H1 (cell line): ENCODE data around the gene DRAXIN. TPM values are rescaled to one million over a fixed set of nuclear protein-coding genes. Genes with fewer than 3 reads are reported as not detected.

Experiments
- CTCF ChIA-PET: fragments of 300-600 bp; sonication (Branson Sonifier 250); formaldehyde crosslinking; loops from one replicate; lab custom pipeline; 2021; ENCODE audit not compliant: partially characterized antibody; lab: Charles Lee
- POLR2A ChIA-PET: fragments of 300-600 bp; sonication (Branson Sonifier 250); formaldehyde crosslinking; loops from one replicate; lab custom pipeline; 2021; ENCODE audit warnings: inconsistent platforms; ENCODE audit not compliant: partially characterized antibody; lab: Charles Lee
- DNase-seq, 2 experiments: peaks; one replicate each; pipeline versions ENCODE4 v3.0.0 to v3.0.0-alpha.2; 2010 to 2022; ENCODE audit warnings: low spot score in 2 of 2, low read depth in 1 of 2, mixed read lengths in 1 of 2
- FAIRE-seq: peaks from 2 replicates; lab custom pipeline; 2011; peaks lifted over from hg19 to GRCh38; lab: Jason Lieb, UNC
- H2AFZ ChIP-seq: 2 replicates; pipeline ENCODE4 v1.8.1; 2012; ENCODE audit warnings: low read length, inconsistent platforms
- H2AK5ac ChIP-seq: 2 replicates; pipeline ENCODE4 v1.6.1; 2013; ENCODE audit warnings: low read depth, low read length
- H2BK120ac ChIP-seq: replicated peaks from 2 replicates; pipeline ENCODE3; 2013; ENCODE audit warnings: low read depth, low read length, inconsistent platforms
- H2BK12ac ChIP-seq: 2 replicates; pipeline ENCODE4 v1.6.1; 2013; ENCODE audit warnings: low read depth, low read length
- H2BK15ac ChIP-seq: 2 replicates; pipeline ENCODE4 v1.6.1; 2013; ENCODE audit warnings: low read length
- H2BK20ac ChIP-seq: 2 replicates; pipeline ENCODE4 v1.6.1; 2013; ENCODE audit warnings: low read length
- H2BK5ac ChIP-seq: 2 replicates; pipeline ENCODE4 v1.6.1; 2013; ENCODE audit warnings: low read depth, low read length
- H3K14ac ChIP-seq: 2 replicates; pipeline ENCODE4 v1.6.1; 2013; ENCODE audit warnings: inconsistent platforms; ENCODE audit not compliant: insufficient read length
- H3K18ac ChIP-seq: 2 replicates; pipeline ENCODE4 v1.6.1; 2013; ENCODE audit warnings: low read length; ENCODE audit errors: extremely low read depth
- H3K23ac ChIP-seq: 2 replicates; pipeline ENCODE4 v1.6.1; 2013; ENCODE audit warnings: inconsistent platforms; ENCODE audit not compliant: insufficient read length
- H3K23me2 ChIP-seq: 2 replicates; pipeline ENCODE4 v1.6.1; 2013; ENCODE audit warnings: low read depth, low read length
- H3K27ac ChIP-seq: 2 replicates; pipeline ENCODE4 v1.6.1; 2011; ENCODE audit warnings: low read depth, low read length, inconsistent platforms
- H3K27me3 ChIP-seq, 4 experiments: replicated peaks in 1 of 4; 1 replicate in 1 of 4; 2 replicates in 3 of 4; pipeline versions ENCODE4 v1.6.1 to v1.8.1; 2011 to 2013; ENCODE audit warnings: low read length in 3 of 4, mild to moderate bottlenecking in 3 of 4, inconsistent platforms in 2 of 4, mixed read lengths in 2 of 4, moderate library complexity in 1 of 4; ENCODE audit not compliant: control insufficient read depth in 3 of 4, insufficient read depth in 3 of 4; ENCODE audit errors: extremely low read depth in 1 of 4
- H3K36me3 ChIP-seq, 4 experiments: 2 replicates each; pipeline versions ENCODE4 v1.6.1 to v1.8.1; 2011 to 2013; ENCODE audit warnings: mild to moderate bottlenecking in 4 of 4, low read length in 3 of 4, moderate library complexity in 2 of 4, control low read depth in 1 of 4, inconsistent platforms in 1 of 4; ENCODE audit not compliant: insufficient read depth in 4 of 4, control insufficient read depth in 2 of 4
- H3K4ac ChIP-seq: replicated peaks from 2 replicates; pipeline ENCODE3; 2013; ENCODE audit warnings: low read length, low read depth, mixed read lengths, inconsistent platforms; ENCODE audit not compliant: insufficient read length
- H3K4me1 ChIP-seq, 4 experiments: replicated peaks in 1 of 4; 1 replicate in 1 of 4; 2 replicates in 3 of 4; pipeline versions ENCODE4 v1.6.1 to v1.8.1; 2011 to 2013; ENCODE audit warnings: low read length in 3 of 4, inconsistent platforms in 2 of 4, mixed read lengths in 1 of 4; ENCODE audit not compliant: insufficient read depth in 4 of 4, control insufficient read depth in 3 of 4
- H3K4me2 ChIP-seq, 2 experiments: 2 replicates each; pipeline versions ENCODE4 v1.6.1 to v1.8.1; 2011 to 2013; ENCODE audit warnings: low read depth in 2 of 2, low read length in 2 of 2, control low read depth in 1 of 2, inconsistent platforms in 1 of 2, mild to moderate bottlenecking in 1 of 2; ENCODE audit not compliant: insufficient read depth in 1 of 2
- H3K4me3 ChIP-seq, 4 experiments: fragments of 200-600, 300-600 bp in 1 of 4; sonication (generic), shearing (Covaris generic), sonication (Bioruptor Twin) in 1 of 4; 2 replicates each; pipeline versions ENCODE4 v1.5.1 to v1.8.1; 2011 to 2016; ENCODE audit warnings: low read length in 4 of 4, low read depth in 3 of 4, control low read depth in 2 of 4, inconsistent platforms in 2 of 4, mild to moderate bottlenecking in 2 of 4, mixed read lengths in 1 of 4, moderate library complexity in 1 of 4; ENCODE audit not compliant: insufficient read depth in 2 of 4; ENCODE audit errors: extremely low read depth in 1 of 4
- H3K56ac ChIP-seq: replicated peaks from 2 replicates; pipeline ENCODE3; 2013; ENCODE audit warnings: low read depth, mild to moderate bottlenecking, mixed read lengths, low read length, inconsistent platforms; ENCODE audit not compliant: insufficient read length
- H3K79me1 ChIP-seq: 2 replicates; pipeline ENCODE4 v1.6.1; 2013; ENCODE audit warnings: low read depth, low read length, control low read depth
- H3K79me2 ChIP-seq, 2 experiments: 2 replicates each; pipeline versions ENCODE4 v1.6.1 to v1.8.1; 2012 to 2013; ENCODE audit warnings: low read length in 2 of 2, mild to moderate bottlenecking in 2 of 2, inconsistent platforms in 1 of 2; ENCODE audit not compliant: insufficient read depth in 2 of 2, control insufficient read depth in 1 of 2
- H3K9ac ChIP-seq, 4 experiments: replicated peaks in 1 of 4; 1 replicate in 1 of 4; 2 replicates in 3 of 4; pipeline versions ENCODE4 v1.6.1 to v1.8.1; 2011 to 2013; ENCODE audit warnings: low read depth in 3 of 4, low read length in 3 of 4, control low read depth in 2 of 4, mild to moderate bottlenecking in 2 of 4, moderate library complexity in 2 of 4, inconsistent platforms in 1 of 4; ENCODE audit errors: extremely low read depth in 1 of 4
- H3K9me3 ChIP-seq, 2 experiments: 2 replicates each; pipeline versions ENCODE4 v1.6.1 to v1.8.1; 2012 to 2013; ENCODE audit warnings: mild to moderate bottlenecking in 2 of 2, moderate library complexity in 2 of 2, control low read depth in 1 of 2, inconsistent platforms in 1 of 2, low read depth in 1 of 2, low read length in 1 of 2, mixed read lengths in 1 of 2; ENCODE audit not compliant: insufficient read depth in 2 of 2
- H4K20me1 ChIP-seq, 2 experiments: replicated peaks in 1 of 2; 2 replicates each; pipeline versions ENCODE3 to v1.8.1; 2011 to 2013; ENCODE audit warnings: inconsistent platforms in 2 of 2, low read length in 2 of 2, mild to moderate bottlenecking in 1 of 2; ENCODE audit not compliant: insufficient read depth in 2 of 2, control insufficient read depth in 1 of 2
- H4K5ac ChIP-seq: 2 replicates; pipeline ENCODE4 v1.6.1; 2013; ENCODE audit warnings: low read length, low read depth, mixed read lengths, inconsistent platforms; ENCODE audit not compliant: insufficient read length
- H4K8ac ChIP-seq: 2 replicates; pipeline ENCODE4 v1.8.0; 2013; ENCODE audit warnings: mild to moderate bottlenecking, moderate library complexity, low read length, inconsistent platforms; ENCODE audit not compliant: insufficient read depth; ENCODE audit errors: extremely low read depth
- H4K91ac ChIP-seq: replicated peaks from 2 replicates; pipeline ENCODE3; 2013; ENCODE audit warnings: low read length, mixed read lengths, inconsistent platforms; ENCODE audit not compliant: insufficient read length
- BCL11A ChIP-seq, 2 experiments: IDR thresholded peaks; one replicate each; pipeline ENCODE4 v1.6.1; 2011; ENCODE audit warnings: low read depth in 2 of 2, low read length in 2 of 2, mild to moderate bottlenecking in 2 of 2
- CEBPB ChIP-seq: IDR thresholded peaks from 2 replicates; pipeline ENCODE4 v1.6.1; 2012; ENCODE audit warnings: low read depth, low read length
- JUN ChIP-seq: IDR thresholded peaks from 2 replicates; pipeline ENCODE4 v1.6.1; 2011; ENCODE audit warnings: low read depth, mild to moderate bottlenecking, improper control_type of control experiment, low read length
- KDM4A ChIP-seq: IDR thresholded peaks from one replicate; pipeline ENCODE4 v1.7.1; 2012; ENCODE audit warnings: low read depth, mild to moderate bottlenecking, moderate library complexity, low read length, inconsistent platforms; ENCODE audit not compliant: severe bottlenecking
- NRF1 ChIP-seq: IDR thresholded peaks from 2 replicates; pipeline ENCODE4 v1.6.1; 2011; ENCODE audit warnings: mild to moderate bottlenecking, low read depth, low read length, improper control_type of control experiment
- PHF8 ChIP-seq: fragments of 200-600 bp; sonication (generic); conservative IDR thresholded peaks from 2 replicates; pipeline ENCODE4 v1.7.1; 2012; ENCODE audit warnings: low read depth, mild to moderate bottlenecking, inconsistent platforms, low read length, moderate library complexity
- RFX5 ChIP-seq: IDR thresholded peaks from 2 replicates; pipeline ENCODE4 v1.6.1; 2011; ENCODE audit warnings: low read depth, low read length, improper control_type of control experiment, borderline replicate concordance
- SAP30 ChIP-seq: fragments of 300-600 bp; sonication (generic); IDR thresholded peaks from 2 replicates; pipeline ENCODE4 v1.7.1; 2012; ENCODE audit warnings: low read length, moderate library complexity, mild to moderate bottlenecking, inconsistent platforms; ENCODE audit not compliant: insufficient read depth, insufficient replicate concordance
- SP1 ChIP-seq: IDR thresholded peaks from 2 replicates; pipeline ENCODE4 v1.6.1; 2011; ENCODE audit warnings: low read depth, low read length
- WGBS, 2 experiments: shearing (Covaris generic) in 1 of 2; methylation state at CpG; one replicate each; pipeline versions ENCODE4 v1.1.6 to v1.1.7; 2013 to 2015; ENCODE audit warnings: low lambda C conversion rate in 2 of 2, mixed read lengths in 2 of 2, inconsistent platforms in 1 of 2, low coverage in 1 of 2, missing lambda C conversion rate in 1 of 2; ENCODE audit not compliant: insufficient replicate concordance in 2 of 2, insufficient coverage in 1 of 2, insufficient read length in 1 of 2; ENCODE audit errors: extremely low coverage in 1 of 2, missing lambda C conversion rate in 1 of 2; 5-methylcytosine and 5-hydroxymethylcytosine counted together
- polyA plus RNA-seq, 7 experiments: library from polyadenylated mRNA; depleted of rRNA in 3 of 7; stranded (reverse) in 5 of 7; unstranded in 2 of 7; fragments of >200 nt in 5 of 7; fragments of 200-250 nt in 2 of 7; gene quantifications; 1 replicate in 5 of 7; 2 replicates in 1 of 7; 4 replicates in 1 of 7; pipeline versions ENCODE4 v1.2.1 to v1.2.3, GENCODE V29; 2011 to 2013; ENCODE audit warnings: missing spikeins in 2 of 7, mixed read lengths in 2 of 7
- total RNA-seq: library from RNA; stranded (reverse); fragmentation: NEBNext Ultra II Directional; extraction: Animal tissue kit (Norgen Biotek cat#: 25700); gene quantifications from 2 replicates; pipeline ENCODE4 v1.2.1, GENCODE V29; 2021

DRAXIN gene
- total and polyA plus RNA-seq, 2 of the 8 experiments (the other 6 are each of a cell fraction or from before 2014, with no cell fraction given): 4.6 to 17.6 TPM

DNA sequence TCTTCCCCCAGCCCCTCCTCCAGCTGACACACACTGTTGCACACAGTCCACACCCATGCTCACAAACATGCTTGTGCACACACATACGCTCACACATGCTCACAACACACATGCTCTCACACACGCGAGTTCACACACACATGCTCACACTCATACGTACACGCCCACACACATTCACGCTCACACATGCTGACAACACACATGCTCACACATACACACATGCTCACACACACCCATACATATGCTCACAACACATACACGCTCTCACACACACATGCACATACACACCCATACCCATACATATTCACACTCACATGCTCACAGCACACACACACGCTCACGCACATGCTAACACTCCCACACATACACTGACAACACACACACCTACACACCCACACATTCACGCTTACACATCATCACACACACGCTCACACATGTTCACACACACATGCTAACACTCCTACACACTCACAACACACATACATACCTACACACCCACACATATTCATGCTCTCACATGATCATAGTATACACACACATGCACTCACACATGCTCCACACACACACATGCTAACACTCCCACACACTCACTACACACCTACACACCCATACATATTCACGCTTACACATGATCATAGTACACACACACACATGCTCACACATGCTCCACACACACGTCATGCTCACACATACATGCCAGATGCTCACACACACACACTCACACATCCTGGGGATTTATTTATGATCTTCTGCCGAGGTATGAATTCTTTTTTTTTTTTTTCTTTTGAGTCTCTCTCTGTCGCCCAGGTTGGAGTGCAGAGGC, 10.7 kb downstream of the DRAXIN start:
- H3K4me1 ChIP-seq: peaks cover 7 to 43% (median 29%) of the 10 kb centered on the region in 4 experiments
- CTCF ChIA-PET: interaction anchor here (0.7 to 9.2 kb wide), 3 partner anchors 9 to 21 kb away, joined by 3 to 266 read pairs (median 58); partner anchors contain the start of genes DRAXIN and MAD2L2
- H2BK5ac ChIP-seq: peak overlapping the region; percentile 92
- H3K9me3 ChIP-seq: no peaks in the 10 kb centered on the region
- peaks cover 6% of the 10 kb centered on the region for H3K23me2 ChIP-seq
- no peak overlapping the region for H3K4me3 ChIP-seq
- H4K8ac ChIP-seq: peak overlapping the region; percentile 26; the same call in 1 of the 2 replicates
- H3K79me1 ChIP-seq: peaks cover 9% of the 10 kb centered on the region
- no peak overlapping the region for H3K23ac ChIP-seq
- H4K91ac ChIP-seq: peak overlapping the region; percentile 89
- H3K56ac ChIP-seq: no peak overlapping the region
- FAIRE-seq: peak; percentile 42
- 0 out of 7 replicates have a peak overlapping the region, but pooled peaks of 1 of the 4 experiments have one; percentile 12 for H3K9ac ChIP-seq
- peak overlapping the region; percentile 68 for H2BK20ac ChIP-seq
- peak overlapping the region; percentile 100 for H2AK5ac ChIP-seq
- no peaks in the 10 kb centered on the region; a peak in 1 of 7 replicates for H3K27me3 ChIP-seq
- peaks cover 0 to 6% (median 0%) of the 10 kb centered on the region in 4 experiments; a peak in 1 of 8 replicates for H3K36me3 ChIP-seq
- DNase-seq: no peak
- 86 to 100% methylated on average over 3 to 15 of the region's 15 CpGs for WGBS, 2 experiments
- H2BK12ac ChIP-seq: peak overlapping the region; percentile 100; the same call in 1 of the 2 replicates
- no peak overlapping the region for H3K14ac ChIP-seq
- peak overlapping the region; percentile 74 for H2BK120ac ChIP-seq
- H3K27ac ChIP-seq: no peak overlapping the region
- no peak overlapping the region for H3K4me2 ChIP-seq
- POLR2A ChIA-PET: interaction anchor here (2.4 to 32.0 kb wide), 3 partner anchors 13 to 37 kb away, joined by 13 to 1025 read pairs (median 329); partner anchors contain the start of genes DRAXIN, FBXO6 and MAD2L2
- H2BK15ac ChIP-seq: peak overlapping the region; percentile 99
- no peak overlapping the region for H4K5ac ChIP-seq
- H2AFZ ChIP-seq: no peak overlapping the region
- H3K4ac ChIP-seq: peak overlapping the region; percentile 96
- H3K79me2 ChIP-seq: peaks cover 6 to 13% of the 10 kb centered on the region in 2 experiments; a peak in 2 of 4 replicates
- peaks cover 0 to 7% of the 10 kb centered on the region in 2 experiments for H4K20me1 ChIP-seq
- H3K18ac ChIP-seq: no peak overlapping the region
- TF ChIP-seq KDM4A: no peak
- no peak for TF ChIP-seq SP1
- no peak for TF ChIP-seq PHF8
- no peak for TF ChIP-seq NRF1
- no peak for TF ChIP-seq BCL11A (IDR thresholded peaks at IDR 0.05; ENCODE audit: low read depth in 2 of 2, low read length in 2 of 2)
- TF ChIP-seq SAP30: no peak
- TF ChIP-seq CEBPB: no peak
- TF ChIP-seq JUN: no peak
- no peak for TF ChIP-seq RFX5
